Caki2 (cell line): ENCODE data around the gene KCNQ1. TPM values are rescaled to one million over a fixed set of nuclear protein-coding genes. Genes with fewer than 3 reads are reported as not detected.

Experiments used
- DNase-seq: peaks from one replicate; pipeline ENCODE4 v3.0.0-alpha.2; 2015; ENCODE audit warnings: low read depth
- in situ Hi-C: cut with HindIII; loops from 2 replicates; pipeline ENCODE4 v1.10.0; 2016; ENCODE audit warnings: low sequenced_read_pairs, low pct_unique_long_range_greater_than_20kb, mixed read lengths
- total RNA-seq: library from RNA; depleted of rRNA; stranded (reverse); fragments of >200 nt; shearing (Covaris generic); gene quantifications from 2 replicates; pipeline ENCODE4 v1.2.3, GENCODE V29; 2014; ENCODE audit warnings: low replicate concordance

KCNQ1 gene
- total RNA-seq, 1 experiment from 2014 or later = not detected

GRCh38 chr11:2582946-2583604, 138.3 kb downstream of the KCNQ1 start:
- in situ Hi-C loops = no loop called here

GRCh38 chr11:2583605-2583958, 138.8 kb downstream of the KCNQ1 start:
- in situ Hi-C loops = no loop called here

More at GRCh38 chr11:2582946-2583604, 138.3 kb downstream of the KCNQ1 start:
- DNase-seq = no peak

GRCh38 chr11:2584434-2584811, 139.6 kb downstream of the KCNQ1 start:
- DNase-seq = no peak
- in situ Hi-C loops = no loop called here

More at GRCh38 chr11:2583605-2583958, 138.8 kb downstream of the KCNQ1 start:
- no peak for DNase-seq

GRCh38 chr11:2584812-2585565, 140.2 kb downstream of the KCNQ1 start:
- DNase-seq = no peak
- in situ Hi-C loops = no loop called here

- in situ Hi-C loops = no loop called here
- no peak for DNase-seq
Measured at GRCh38 chr11:2585566-2586086, 140.8 kb downstream of the KCNQ1 start.

GRCh38 chr11:2586087-2586792, 141.4 kb downstream of the KCNQ1 start:
- in situ Hi-C loops = no loop called here
- no peak for DNase-seq

- no peak for DNase-seq
Measured at GRCh38 chr11:2586793-2587131, 142.0 kb downstream of the KCNQ1 start.

GRCh38 chr11:2587132-2587930, 142.5 kb downstream of the KCNQ1 start:
- no peak for DNase-seq
- in situ Hi-C loops = no loop called here

More at GRCh38 chr11:2586793-2587131, 142.0 kb downstream of the KCNQ1 start:
- in situ Hi-C loops = no loop called here

- in situ Hi-C loops = no loop called here
- no peak for DNase-seq
Measured at GRCh38 chr11:2587976-2588748, 143.4 kb downstream of the KCNQ1 start.

GRCh38 chr11:2588809-2589537, 144.2 kb downstream of the KCNQ1 start:
- DNase-seq = no peak
- in situ Hi-C loops = no loop called here

GRCh38 chr11:2589538-2589934, 144.7 kb downstream of the KCNQ1 start:
- no peak for DNase-seq
- in situ Hi-C loops = no loop called here

- in situ Hi-C loops = no loop called here
- DNase-seq = no peak
Measured at GRCh38 chr11:2590131-2590964, 145.5 kb downstream of the KCNQ1 start.

- no peak for DNase-seq
- in situ Hi-C loops = no loop called here
Measured at GRCh38 chr11:2590965-2591754, 146.4 kb downstream of the KCNQ1 start.

- in situ Hi-C loops = no loop called here
- no peak for DNase-seq
Measured at GRCh38 chr11:2591805-2592204, 147.0 kb downstream of the KCNQ1 start.

- in situ Hi-C loops = no loop called here
- no peak for DNase-seq
Measured at GRCh38 chr11:2592559-2593392, 148.0 kb downstream of the KCNQ1 start.
